ENCODE data around the gene SH2D4B.

DNA sequence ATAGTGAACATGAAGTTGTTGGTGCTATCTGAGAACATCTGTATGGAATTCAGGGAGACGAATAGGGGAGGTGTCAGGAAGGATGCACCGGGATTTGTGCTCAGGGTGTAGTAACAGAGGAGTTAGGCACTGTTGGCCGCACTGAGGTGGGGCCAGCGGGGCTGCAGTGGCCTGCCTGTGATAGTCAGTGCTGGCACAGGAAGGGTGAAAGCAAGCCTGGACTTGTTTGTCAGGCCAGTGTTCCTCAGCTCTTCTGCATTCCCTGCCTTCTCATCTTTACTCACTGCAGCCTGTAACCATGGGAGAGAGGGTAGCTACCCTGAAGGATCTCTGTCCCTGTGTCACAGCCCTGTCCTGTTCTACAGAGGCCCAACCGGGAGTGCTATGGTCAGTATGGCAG, 81.3 kb downstream of the SH2D4B start:
- TF ChIP-seq POLR2AphosphoS5 (IDR thresholded peaks at IDR 0.05; ENCODE audit: low read depth, low read length): no peak
- no peak for TF ChIP-seq POLR2A (IDR thresholded peaks at IDR 0.05; ENCODE audit: low read depth, low read length)
